ENCODE data around the gene NR3C2. TPM values are rescaled to one million over a fixed set of nuclear protein-coding genes. Genes with fewer than 3 reads are reported as not detected.

NR3C2 gene
- 1.5 and 2.4 TPM in 2 replicates for total RNA-seq

GRCh38 chr4:148441986-148442831, at the start of gene NR3C2:
Gene NR3C2 (minus strand): TSS chr4:148442414.

Data from bronchial smooth muscle cell (primary cell).